Femur (tissue), 1 donor: ENCODE data around the gene NDUFC1.
"Not testable (repeated sequence)": the region's sequence is repeated elsewhere in the genome, so short reads cannot be mapped to it uniquely, and the experiment has no call there.

Source experiments
- DNase-seq: peaks from one replicate; pipeline ENCODE4 v3.0.0-alpha.2; 2017

Gene NDUFC1

GRCh38 chr4:139301821-139302611 is at the start of gene NDUFC1:
Gene NDUFC1, minus strand, starts transcription at chr4:139302477. Its CDS starts 6,679 bp downstream, at chr4:139295798.
- DNase-seq: peak; percentile 63

GRCh38 chr4:139337612-139338011 is 35.3 kb upstream of the NDUFC1 start:
- no peak for DNase-seq

- DNase-seq: no peak
Measured at GRCh38 chr4:139333046-139333445, 30.8 kb upstream of the NDUFC1 start.

- no peak for DNase-seq
Measured at GRCh38 chr4:139331185-139331584, 28.9 kb upstream of the NDUFC1 start.

- DNase-seq: no peak
Measured at GRCh38 chr4:139330283-139330682, 28.0 kb upstream of the NDUFC1 start.

GRCh38 chr4:139329665-139330200 is 27.5 kb upstream of the NDUFC1 start:
- DNase-seq: no peak

GRCh38 chr4:139324620-139325019 is 22.3 kb upstream of the NDUFC1 start:
- no peak for DNase-seq

- not testable (repeated sequence) for DNase-seq
Measured at GRCh38 chr4:139322541-139322940, 20.3 kb upstream of the NDUFC1 start.

GRCh38 chr4:139322070-139322469 is 19.8 kb upstream of the NDUFC1 start:
- not testable (repeated sequence) for DNase-seq

- DNase-seq: no peak
Measured at GRCh38 chr4:139319571-139319970, 17.3 kb upstream of the NDUFC1 start.

- DNase-seq: no peak
Measured at GRCh38 chr4:139317635-139318034, 15.4 kb upstream of the NDUFC1 start.

GRCh38 chr4:139316733-139317132 is 14.5 kb upstream of the NDUFC1 start:
- DNase-seq: no peak

GRCh38 chr4:139315221-139315675 is 13.0 kb upstream of the NDUFC1 start:
- no peak for DNase-seq

- DNase-seq: no peak
Measured at GRCh38 chr4:139314047-139314800, 11.9 kb upstream of the NDUFC1 start.

- not testable (repeated sequence) for DNase-seq
Measured at GRCh38 chr4:139313414-139313813, 11.1 kb upstream of the NDUFC1 start.

GRCh38 chr4:139312552-139313332 is 10.5 kb upstream of the NDUFC1 start:
- DNase-seq: no peak

- DNase-seq: no peak
Measured at GRCh38 chr4:139311909-139312308, 9.6 kb upstream of the NDUFC1 start.

- no peak for DNase-seq
Measured at GRCh38 chr4:139304920-139305319, 2.6 kb upstream of the NDUFC1 start.

GRCh38 chr4:139301113-139301820 is 1.0 kb downstream of the NDUFC1 start, which contains the start of gene NAA15:
Gene NAA15, plus strand, starts transcription at chr4:139301505. Its CDS starts 273 bp downstream, at chr4:139301778.
- peak; percentile 99 for DNase-seq

- peak; percentile 26 for DNase-seq
Measured at GRCh38 chr4:139300431-139301112, 1.7 kb downstream of the NDUFC1 start.

GRCh38 chr4:139299536-139299935 is 2.7 kb downstream of the NDUFC1 start:
- no peak for DNase-seq
